ENCODE results near the gene MAST4.

MAST4 gene

GRCh38 chr5:66869347-66869746 is 273.2 kb downstream of the MAST4 start:
- DNase-seq (ENCODE audit: low read depth) = no peak
- H3K4me3 ChIP-seq (ENCODE audit: low read length) = no peak overlapping the region
- TF ChIP-seq CTCF (conservative IDR thresholded peaks at IDR 0.05; ENCODE audit: low read length) = no peak

- TF ChIP-seq CTCF (conservative IDR thresholded peaks at IDR 0.05; ENCODE audit: low read length) = no peak
- no peak for DNase-seq (ENCODE audit: low read depth)
Measured at GRCh38 chr5:66870708-66871107, 274.5 kb downstream of the MAST4 start.

GRCh38 chr5:66871651-66872050 is 275.5 kb downstream of the MAST4 start:
- H3K4me3 ChIP-seq (ENCODE audit: low read length) = no peak overlapping the region
- no peak for TF ChIP-seq CTCF (conservative IDR thresholded peaks at IDR 0.05; ENCODE audit: low read length)
- DNase-seq (ENCODE audit: low read depth) = no peak

More at GRCh38 chr5:66870708-66871107, 274.5 kb downstream of the MAST4 start:
- no peak overlapping the region for H3K4me3 ChIP-seq (ENCODE audit: low read length)

GRCh38 chr5:66872736-66873331 is 276.6 kb downstream of the MAST4 start:
- no peak for DNase-seq (ENCODE audit: low read depth)
- TF ChIP-seq CTCF (conservative IDR thresholded peaks at IDR 0.05; ENCODE audit: low read length) = no peak
- H3K4me3 ChIP-seq (ENCODE audit: low read length) = no peak overlapping the region

- H3K4me3 ChIP-seq (ENCODE audit: low read length) = no peak overlapping the region
- no peak for DNase-seq (ENCODE audit: low read depth)
- TF ChIP-seq CTCF (conservative IDR thresholded peaks at IDR 0.05; ENCODE audit: low read length) = no peak
Measured at GRCh38 chr5:66874004-66874403, 277.8 kb downstream of the MAST4 start.

- H3K4me3 ChIP-seq (ENCODE audit: low read length) = no peak overlapping the region
- DNase-seq (ENCODE audit: low read depth) = no peak
- no peak for TF ChIP-seq CTCF (conservative IDR thresholded peaks at IDR 0.05; ENCODE audit: low read length)
Measured at GRCh38 chr5:66875315-66875714, 279.1 kb downstream of the MAST4 start.

- no peak for TF ChIP-seq CTCF (conservative IDR thresholded peaks at IDR 0.05; ENCODE audit: low read length)
- DNase-seq (ENCODE audit: low read depth) = no peak
- H3K4me3 ChIP-seq (ENCODE audit: low read length) = no peak overlapping the region
Measured at GRCh38 chr5:66876266-66876807, 280.1 kb downstream of the MAST4 start.
